Central memory CD4-positive, alpha-beta T cell (primary cell): ENCODE data around the gene RIPPLY3.
"Not testable (repeated sequence)": the region's sequence is repeated elsewhere in the genome, so short reads cannot be mapped to it uniquely, and the experiment has no call there.

Experiments used
- DNase-seq: peaks from one replicate; pipeline ENCODE4 v3.0.0; 2022

RIPPLY3 gene

DNA sequence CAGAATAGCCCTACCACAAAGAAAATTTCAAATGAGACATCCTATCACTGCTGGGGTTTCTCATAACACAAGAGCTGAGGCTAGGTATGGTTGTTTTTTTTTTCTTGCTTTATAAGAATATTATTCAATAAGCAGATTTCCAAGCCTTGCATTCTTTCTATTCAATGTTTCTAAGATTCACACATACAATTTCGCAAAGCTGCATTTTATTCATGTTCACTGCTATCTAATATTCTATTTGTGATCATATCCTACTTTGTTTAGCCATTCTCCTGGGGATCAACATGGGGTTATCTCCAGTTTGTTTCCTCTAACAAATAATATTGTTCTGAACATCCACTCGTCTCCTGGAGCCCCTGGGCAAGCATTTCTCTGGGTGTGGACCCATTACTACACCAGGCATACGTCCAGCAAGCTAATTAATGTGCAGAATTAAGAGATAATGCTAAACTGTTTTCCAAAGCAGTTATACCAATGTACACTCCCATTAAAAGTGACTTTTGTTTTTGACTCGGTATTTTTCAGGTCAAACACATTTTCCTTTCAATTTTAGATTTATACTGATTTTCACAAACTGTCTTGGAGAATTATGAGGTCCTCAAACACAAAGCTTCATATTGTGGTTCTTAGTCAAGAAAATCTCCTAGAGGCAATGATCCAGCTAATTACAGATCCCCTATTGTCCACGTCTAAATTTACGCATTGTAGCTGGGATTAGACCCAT is 24.4 kb upstream of the RIPPLY3 start:
- DNase-seq = no peak

DNA sequence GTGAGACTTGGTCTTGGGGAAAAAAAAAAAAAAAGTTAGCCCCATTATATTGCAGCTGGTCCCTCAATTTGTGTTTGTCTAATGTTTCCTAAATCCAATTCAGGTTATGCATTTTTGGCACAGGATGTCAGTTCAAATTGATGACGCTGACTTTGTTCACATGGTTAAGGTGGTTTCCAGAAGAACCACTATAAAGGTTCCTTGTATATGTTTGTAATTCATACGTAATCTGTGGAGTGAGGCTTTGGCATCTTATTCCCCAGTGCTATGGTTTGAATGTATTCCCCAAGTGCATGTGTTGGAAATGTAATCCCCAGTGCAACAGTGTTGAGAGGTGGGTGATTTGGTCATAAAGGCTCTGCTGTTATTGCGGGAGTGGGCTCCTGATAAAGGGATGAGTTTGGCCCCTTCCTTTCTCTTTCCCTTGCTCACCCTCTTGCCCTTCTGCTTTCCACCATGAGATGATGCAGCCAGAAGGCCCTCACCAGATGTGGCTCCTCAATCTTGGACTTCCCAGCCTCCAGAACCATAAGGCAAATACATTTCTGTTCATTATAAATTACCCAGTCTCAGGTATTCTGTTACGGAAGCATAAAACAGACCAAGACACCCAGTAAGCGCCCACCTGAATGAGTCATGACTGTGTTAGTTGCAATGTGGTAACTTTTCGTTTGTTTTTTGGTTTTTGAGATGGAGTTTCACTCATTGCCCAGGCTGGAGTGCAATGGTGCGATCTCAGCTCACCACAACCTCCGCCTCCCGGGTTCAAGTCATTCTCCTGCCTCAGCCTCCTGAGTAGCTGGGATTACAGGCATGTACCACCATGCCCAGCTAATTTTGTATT is 20.5 kb upstream of the RIPPLY3 start:
- DNase-seq = peak; percentile 72

DNA sequence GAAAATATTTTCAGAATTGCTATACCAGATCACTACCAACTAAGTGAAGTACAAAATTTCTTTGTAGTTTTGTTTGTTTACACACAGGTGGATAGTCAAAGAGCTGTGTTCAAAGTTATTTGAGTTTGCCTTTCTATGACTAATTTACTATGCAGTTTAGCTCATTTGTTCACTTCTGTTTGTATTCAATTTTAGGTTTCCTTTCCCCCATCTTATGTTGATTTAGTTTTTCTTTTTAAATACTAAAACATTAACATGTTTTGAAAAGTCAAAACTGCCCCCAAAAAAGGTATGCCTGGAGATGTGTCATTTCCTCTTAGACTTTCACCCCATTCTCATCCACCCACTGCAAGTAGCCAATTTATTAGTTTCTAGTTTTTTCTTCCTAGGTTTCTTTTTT is 18.7 kb upstream of the RIPPLY3 start:
- DNase-seq = no peak

DNA sequence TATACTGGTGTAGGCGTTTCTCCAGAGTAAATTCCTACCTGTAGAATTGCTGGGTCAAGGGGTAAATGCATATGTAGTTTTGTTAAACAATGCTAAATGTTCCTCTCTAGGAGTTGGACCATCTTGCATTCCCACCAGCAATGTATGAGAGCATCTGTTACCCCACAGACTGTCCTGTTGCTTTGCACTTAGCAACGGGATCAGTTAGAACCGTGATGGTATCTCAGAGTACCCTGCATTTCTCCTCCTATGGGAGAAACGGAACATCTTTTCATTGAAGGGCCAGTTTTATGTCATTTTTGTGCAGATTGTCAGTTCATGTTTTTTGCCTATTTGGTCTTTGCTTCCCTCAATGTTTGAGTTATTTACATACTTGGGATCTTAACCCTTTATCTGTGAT is 18.0 kb upstream of the RIPPLY3 start:
- no peak for DNase-seq

DNA sequence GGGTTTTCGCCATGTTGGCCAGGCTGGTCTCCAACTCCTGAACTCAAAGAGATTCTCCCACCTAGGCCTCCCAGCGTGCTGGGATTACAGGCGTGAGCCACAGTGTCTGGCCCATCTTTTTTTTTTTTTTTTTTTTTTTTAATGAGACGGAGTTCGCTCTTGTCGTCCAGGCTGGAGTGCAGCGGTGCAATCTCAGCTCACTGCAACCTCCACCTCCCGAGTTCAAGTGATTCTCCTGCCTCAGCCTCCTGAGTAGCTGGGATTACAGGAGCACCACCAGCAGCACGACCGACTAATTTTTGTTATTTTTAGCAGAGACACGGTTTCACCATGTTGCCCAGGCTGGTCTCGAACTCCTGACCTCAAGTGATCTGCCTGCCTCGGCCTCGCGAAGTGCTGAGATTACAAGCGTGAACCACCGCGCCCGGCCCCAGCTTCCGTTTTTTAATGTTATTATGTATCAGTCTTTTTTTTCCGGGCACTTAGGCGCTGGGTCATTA is 17.3 kb upstream of the RIPPLY3 start:
- DNase-seq = not testable (repeated sequence)

DNA sequence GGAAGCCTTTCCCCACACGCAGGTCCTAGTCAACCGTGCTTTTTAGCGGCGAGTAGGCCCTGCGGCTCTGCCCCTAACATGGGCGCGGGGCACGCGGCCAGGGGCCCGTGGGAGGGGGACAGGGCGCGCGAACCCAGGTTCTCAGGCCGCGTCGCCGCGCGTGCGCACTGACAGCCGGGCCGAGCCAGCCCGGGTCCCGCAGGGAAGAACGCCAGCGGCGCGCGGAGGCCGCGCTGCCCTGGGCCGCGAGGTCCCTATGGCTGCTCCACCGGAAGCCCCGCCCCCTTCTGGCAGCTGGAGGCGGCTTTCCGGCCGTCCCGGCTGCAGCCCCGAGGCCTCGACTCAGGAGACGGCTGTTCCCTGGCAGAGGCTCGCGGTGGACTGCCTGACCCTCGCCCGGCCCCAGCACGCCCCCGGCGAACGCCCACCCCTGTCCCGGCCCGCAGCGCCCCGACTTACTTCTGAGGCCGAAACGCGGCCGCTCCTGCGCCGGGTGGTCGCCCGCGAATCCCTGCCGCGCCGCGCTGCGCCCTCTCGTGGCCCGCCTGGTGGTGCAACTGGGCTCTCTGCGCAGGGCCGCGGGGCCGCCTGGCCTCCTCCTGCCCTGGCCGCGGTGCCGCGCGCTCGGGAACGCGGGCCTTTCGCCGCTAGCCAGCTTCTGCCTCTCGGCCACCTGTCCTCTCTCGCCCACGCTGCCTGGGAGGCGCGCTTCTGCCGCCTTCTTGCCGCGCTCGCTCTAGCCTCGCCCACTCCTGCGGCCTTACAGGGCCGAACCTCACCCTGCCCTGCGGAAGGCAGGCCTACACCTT is 16.6 kb upstream of the RIPPLY3 start:
- peak; percentile 75 for DNase-seq

DNA sequence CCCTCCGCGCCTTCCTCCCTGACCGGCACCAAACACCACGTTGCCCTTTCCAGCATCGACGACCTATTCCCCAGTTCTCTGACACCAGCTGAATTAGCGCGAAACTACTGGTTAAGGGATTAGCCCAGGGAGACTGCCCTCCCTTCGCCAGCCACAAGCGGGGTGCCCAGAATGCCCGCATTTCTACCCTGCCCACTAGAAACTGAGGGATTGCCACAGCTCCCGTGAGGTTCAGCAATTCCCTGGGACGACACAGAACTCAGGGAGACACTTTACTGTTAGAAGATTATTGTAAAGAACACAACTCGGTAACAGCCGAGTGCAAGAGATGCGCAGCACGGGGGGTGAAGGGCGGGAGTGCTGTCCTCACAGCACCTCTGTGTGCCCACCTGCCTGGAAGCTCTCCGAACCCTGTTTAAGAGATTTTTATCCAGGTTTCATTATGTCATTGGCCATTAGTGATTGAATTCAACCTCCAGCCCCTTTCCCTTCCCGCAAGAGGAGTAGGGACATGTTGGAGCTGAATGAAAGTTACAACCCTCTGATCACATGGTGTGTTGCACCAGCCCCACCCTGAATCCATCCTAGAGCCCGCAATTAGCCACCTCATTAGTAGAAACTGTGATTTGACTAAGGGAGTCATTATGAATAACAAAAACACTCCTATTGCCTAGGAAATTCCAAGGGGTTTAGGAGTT is 15.8 kb upstream of the RIPPLY3 start:
- no peak for DNase-seq

DNA sequence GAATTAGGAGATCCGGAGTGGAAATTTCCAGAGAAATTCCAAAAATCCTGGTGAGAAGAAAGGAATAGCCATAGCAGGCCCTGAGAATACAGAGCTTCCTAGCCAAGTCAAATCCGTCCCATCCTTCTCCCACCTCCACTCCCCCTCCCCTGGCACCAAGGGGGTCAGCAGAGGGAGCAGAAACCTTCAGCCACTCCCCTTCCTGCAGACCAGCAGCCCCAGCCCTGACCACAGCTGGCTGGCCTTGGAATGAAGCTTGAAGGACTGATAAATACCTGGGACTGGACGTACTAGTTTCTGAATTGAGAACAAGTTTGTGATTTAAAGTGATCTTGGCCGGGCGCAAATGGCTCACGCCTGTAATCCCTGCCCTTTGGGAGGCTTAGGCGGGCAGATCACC is 13.8 kb upstream of the RIPPLY3 start:
- no peak for DNase-seq

DNA sequence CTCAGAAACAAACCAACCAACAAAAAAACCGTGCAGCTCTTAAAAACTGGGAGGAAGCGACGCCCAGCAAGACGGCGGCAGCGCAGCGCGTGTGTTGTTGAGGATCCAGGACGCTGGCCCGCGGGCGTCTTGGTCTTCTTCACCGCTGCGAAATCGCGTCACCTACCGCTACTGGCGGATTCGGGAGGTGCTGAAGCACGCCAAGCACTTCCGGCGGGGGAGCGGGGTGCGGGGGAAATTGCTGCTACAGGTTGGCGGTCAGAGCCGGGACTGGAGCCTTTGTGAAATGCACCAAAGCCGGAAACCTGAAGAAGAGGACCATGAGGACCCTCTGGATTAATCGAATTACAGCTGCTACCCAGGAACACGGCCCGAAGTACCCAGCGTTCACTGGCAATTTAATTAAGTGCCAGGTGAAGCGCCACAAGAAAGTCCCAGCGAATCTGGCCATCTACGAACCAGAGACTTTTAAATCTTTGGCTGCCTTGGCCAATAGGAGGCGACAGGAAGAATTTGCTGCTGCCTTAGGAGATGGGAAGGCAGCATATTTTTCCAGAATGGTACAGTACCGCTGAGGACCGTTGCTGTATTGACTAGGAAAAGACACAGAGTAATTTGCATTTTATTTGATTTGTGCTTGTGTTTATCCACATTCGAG is 11.9 kb upstream of the RIPPLY3 start:
- DNase-seq = peak; percentile 19

DNA sequence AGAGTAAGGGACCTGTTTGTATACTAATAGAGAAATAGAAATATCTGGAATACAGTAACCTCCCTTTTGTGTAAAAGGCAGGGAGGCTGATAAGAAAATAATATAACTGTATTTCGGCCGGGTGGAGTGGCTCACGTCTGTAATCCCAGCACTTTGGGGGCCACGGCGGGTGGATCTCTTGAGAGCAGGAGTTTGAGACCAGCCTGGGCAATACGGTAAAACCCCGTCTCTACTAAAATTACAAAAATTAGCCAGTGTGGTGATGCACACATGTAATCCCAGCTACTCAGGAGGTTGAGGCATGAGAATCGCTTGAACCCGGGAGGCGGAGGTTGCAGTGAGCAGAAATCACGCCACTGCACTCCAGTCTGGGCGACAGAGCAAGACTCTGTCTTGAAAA is 11.2 kb upstream of the RIPPLY3 start:
- DNase-seq = not testable (repeated sequence)

DNA sequence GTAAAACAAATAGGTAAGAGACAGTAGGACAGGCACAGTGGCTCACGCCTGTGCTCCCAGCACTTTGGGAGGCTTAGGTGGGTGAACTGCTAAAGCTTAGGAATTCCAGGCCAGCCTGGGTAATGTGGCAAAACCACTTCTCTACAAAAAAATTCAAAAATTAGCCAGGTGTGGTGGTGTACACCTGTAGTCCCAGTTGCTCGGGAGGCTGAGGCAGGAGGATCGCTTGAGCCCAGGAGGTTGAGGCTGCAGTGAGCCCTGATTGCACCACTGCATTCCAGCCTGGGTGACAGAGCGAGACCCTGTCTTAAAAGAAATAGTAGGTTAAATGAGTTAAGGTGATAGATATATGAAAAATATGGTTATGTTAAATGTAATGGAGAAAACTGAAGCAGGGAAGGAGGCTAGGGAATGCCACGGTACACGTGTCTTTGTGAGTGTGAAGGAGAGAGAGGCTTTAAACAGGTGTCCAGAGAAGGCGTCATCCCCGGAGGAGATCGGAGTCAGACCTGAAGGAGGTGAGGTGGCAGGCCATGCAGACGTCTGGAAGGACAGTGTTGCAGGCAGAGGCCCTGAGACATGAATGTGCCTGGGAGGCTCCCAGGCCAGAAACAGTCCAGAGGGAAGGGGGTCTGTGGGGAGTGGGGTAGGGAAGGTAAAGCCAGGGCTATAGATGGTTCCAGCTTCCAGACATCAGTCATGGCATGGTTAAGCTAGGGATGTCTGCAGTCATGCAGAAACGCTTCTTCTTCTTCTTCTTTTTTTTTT is 7.2 kb upstream of the RIPPLY3 start:
- DNase-seq = no peak

DNA sequence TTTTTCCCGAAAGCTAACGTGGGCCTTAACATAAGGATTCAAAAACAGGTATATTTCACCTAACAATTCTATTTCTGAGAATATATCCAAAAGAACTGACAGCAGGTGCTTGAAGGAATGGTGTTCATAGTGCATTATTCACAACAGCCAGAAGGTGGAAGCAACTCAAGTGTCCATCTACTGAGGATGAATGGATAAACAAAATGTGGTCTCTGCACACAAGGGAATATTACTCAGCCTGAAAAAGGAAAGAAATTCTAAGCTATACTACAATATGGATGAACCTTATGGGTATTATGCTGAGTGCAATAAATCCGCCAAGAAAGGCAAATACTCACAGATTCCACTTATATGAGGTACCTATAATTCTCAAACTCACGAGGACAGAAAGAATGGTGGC is 6.1 kb upstream of the RIPPLY3 start:
- no peak for DNase-seq

DNA sequence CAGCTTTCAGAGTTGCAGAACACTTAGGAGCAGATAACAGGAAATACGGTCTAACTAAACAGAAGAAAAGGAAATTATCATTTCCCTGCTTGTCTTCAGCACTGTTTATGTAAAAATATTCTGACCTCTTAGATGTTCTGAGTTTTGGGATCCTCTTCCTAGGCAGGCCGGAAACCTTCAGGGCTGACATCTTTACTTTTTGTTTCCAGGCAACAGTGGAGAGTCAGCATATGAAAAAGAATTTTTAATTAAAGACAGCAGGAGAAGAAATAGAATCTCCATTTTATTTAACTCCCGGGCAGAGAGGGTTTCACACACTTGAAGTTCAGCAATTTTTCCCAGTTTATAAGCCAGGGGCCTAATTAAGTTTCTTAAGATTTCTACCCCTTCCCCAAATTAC is 5.1 kb upstream of the RIPPLY3 start:
- no peak for DNase-seq

DNA sequence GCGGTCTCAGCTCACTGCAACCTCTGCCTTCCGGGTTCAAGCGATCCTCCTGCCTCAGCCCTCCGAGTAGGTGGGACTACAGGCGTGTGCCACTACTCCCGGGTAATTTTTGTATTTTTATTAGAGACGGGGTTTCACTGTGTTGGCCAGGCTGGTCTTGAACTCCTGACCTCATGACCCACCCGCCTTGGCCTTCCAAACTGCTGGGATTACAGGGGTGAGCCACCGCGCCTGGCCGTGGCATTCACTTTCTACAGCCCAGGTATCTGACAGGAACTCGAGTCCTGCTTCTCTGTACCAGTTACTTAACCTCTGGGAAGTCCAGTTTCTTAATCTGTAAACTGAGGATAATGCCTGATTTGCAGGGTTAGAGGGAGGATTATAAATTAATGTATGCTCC is 3.7 kb upstream of the RIPPLY3 start:
- not testable (repeated sequence) for DNase-seq

DNA sequence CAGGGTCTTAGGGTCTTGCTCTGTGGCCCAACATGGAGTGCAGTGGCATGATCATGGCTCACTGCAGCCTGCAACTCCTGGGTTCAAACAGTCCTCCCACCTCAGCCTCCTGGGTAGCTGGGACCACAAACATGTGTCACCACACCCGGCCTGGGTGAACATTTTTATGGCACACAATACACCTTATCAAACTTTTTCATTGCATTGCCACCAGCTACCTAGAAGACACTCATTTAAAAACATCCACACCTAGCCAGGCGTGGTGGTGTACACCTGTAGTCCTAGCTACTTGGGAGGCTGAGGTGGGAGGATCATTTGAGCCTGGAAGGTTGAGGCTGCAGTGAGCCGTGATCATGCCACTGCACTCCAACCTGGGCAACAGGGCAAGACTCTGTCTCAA is 2.6 kb upstream of the RIPPLY3 start:
- DNase-seq = not testable (repeated sequence)

DNA sequence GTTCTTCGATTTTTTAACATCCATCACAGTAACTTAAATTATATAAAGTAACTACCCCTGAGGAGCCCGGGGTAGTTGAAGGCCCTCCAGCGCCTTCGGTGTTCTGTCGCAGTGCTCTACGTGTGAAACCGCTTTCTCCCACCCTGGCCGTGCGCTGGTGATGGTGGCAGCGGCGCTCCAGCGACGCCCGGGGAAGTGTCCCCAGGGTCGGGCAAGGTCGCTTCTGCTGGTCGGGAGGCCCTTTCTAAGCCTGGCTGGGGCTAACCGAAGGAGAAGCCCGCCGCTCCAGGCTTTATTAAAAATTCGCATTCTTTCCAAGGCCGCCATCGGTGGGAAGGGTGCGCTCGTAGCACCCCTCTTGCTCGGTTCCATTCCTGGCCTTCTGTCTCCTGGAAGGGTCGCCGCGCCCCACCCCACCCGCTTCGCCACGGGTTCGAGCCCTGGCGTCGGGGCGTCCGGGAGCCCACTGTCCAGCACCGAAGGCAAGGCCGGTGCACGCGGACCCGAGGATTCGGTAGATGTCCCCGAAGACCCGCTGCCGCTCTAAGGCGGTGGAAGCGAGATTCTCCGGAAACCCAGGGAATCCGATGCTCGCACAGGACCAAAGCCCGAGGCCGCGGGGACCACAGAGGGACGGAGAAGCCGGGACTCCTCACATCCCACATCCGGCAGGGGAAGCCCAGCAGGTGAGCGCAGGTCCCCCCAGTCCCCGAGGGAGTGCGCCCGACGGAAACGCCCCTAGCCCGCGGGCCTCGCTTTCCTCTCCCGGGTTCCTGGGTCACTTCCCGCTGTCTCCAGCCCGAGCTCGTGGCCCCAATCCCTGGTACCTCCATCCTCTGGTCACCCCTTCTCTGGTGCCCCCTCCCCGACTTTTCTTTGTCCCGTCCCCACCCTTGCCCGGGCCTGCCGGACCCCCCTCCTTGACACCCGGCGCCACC is 685 bp upstream of the RIPPLY3 start:
- no peak for DNase-seq

DNA sequence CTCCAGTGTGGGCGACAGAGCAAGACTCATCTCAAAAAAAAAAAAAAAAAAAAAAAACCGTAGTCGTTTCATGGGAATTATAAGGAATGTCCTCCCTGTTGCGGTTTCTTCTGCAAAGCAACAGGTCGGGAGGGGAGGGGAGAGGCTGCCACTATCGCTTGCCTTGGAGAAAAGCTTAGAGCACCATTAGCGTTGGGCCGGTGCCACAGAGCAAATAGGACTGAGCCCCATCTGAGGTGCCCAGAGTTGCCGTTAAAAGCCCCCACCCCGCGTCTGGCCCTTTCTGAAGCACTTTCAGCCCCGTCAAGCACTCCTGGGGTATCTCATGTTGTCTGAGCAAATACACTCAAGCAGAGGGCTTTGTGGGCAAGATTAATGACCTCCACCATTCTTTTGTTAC is 2.2 kb downstream of the RIPPLY3 start:
- DNase-seq = no peak

DNA sequence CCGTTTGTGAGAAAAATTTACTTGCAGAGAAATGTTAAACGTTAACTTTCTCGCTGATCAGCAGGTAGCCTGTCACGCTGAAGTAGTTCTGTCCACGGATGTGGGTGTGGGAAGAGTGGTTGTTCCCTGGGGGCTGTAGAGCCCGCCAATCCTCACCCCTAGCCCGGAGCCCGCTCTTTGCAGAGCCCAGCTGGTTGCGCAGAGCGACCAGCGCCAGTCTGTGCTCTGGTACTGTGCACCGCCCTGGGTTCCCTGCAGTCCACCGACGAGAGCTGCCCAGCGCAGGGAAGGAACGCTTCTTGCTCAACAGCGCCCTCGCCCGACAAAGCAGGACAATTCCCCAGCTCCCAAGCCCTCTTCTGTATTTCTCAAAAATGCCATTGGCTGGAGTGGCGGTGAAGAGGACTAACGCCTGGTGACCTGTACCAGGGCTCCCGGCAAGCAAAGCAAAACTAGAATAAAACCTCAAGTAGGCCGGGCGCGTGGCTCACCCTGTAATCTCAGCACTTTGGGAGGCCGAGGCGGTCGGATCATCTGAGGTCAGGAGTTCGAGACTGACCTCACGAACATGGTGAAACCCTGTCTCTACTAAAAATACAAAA is 3.3 kb downstream of the RIPPLY3 start:
- DNase-seq = peak; percentile 69

DNA sequence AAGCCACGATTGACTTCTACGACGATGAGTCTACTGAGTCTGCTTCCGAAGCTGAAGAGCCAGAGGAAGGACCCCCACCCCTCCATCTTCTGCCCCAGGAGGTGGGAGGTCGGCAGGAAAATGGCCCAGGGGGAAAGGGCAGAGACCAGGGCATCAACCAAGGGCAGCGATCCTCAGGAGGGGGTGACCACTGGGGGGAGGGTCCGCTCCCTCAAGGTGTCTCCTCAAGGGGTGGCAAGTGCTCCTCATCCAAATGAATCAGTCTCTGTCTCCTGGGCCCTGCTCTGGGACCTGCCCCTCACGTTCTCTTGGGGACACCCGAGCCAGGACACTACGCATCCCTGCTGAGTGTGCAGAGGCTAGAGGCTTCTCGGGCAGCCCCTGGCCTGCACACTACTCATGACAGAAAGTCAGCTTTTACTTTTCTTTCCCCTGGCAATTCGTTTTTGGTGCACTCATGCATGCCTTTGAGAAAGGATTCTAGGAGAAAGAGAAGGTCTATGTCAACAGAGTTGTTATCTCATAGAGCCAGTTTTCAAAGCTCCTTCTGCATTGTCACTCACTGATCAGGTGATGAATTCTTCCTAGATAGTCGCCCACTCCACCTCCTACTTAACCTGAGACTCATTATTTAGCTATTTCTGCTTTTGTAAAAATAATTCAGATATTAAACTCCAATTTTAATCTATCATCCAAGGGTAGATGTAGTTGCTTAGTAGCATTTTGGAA is 11.6 kb downstream of the RIPPLY3 start:
- no peak for DNase-seq
